PFSK-1 (cell line): ENCODE results near the gene C19orf85.

Experiments
- FOXP2 ChIP-seq: optimal IDR thresholded peaks from 2 replicates; pipeline ENCODE3; 2011; ENCODE audit warnings: borderline replicate concordance, control low read depth, inconsistent platforms; ENCODE audit not compliant: insufficient read depth; ENCODE audit errors: extremely low read length, extremely low read depth
- POLR2AphosphoS5 ChIP-seq: IDR thresholded peaks from 2 replicates; pipeline ENCODE4 v1.6.1; 2012; ENCODE audit warnings: low read depth, mild to moderate bottlenecking, control low read depth, low read length, moderate library complexity
- TAF1 ChIP-seq: IDR thresholded peaks from 2 replicates; pipeline ENCODE4 v1.6.1; 2012; ENCODE audit warnings: low read length, control low read depth, borderline replicate concordance; ENCODE audit not compliant: insufficient read depth
- TF ChIP-seq, protein P1 (sequence below), 2 experiments: IDR thresholded peaks; 2 replicates each; pipeline versions ENCODE4 v1.6.1 to v1.8.0; 2011 to 2012; ENCODE audit warnings: low read depth in 2 of 2, low read length in 2 of 2, control low read depth in 1 of 2, inconsistent platforms in 1 of 2, mild to moderate bottlenecking in 1 of 2, moderate library complexity in 1 of 2; ENCODE audit not compliant: insufficient read depth in 1 of 2

DNA sequence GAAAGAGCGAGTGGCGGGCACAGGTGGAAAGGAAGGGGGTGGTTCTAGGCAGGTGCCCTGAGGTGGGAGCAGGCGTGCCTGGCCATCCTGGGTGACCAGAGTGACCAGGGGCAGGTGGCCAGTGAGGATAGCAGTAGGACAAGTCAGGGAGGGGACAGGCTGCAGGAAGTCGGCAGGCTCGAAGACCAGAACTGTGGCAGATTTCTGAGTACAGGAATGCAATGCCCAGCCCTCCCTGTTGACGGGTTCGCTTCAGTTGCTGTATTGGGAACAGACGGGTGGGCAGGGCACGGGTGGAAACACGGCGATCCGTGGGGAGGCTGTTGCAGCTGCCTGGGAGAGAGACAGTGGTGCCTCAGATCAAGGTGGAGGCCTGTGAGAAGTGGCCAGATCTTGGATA, 13.8 kb upstream of the C19orf85 start:
- TF ChIP-seq, protein P1, sequence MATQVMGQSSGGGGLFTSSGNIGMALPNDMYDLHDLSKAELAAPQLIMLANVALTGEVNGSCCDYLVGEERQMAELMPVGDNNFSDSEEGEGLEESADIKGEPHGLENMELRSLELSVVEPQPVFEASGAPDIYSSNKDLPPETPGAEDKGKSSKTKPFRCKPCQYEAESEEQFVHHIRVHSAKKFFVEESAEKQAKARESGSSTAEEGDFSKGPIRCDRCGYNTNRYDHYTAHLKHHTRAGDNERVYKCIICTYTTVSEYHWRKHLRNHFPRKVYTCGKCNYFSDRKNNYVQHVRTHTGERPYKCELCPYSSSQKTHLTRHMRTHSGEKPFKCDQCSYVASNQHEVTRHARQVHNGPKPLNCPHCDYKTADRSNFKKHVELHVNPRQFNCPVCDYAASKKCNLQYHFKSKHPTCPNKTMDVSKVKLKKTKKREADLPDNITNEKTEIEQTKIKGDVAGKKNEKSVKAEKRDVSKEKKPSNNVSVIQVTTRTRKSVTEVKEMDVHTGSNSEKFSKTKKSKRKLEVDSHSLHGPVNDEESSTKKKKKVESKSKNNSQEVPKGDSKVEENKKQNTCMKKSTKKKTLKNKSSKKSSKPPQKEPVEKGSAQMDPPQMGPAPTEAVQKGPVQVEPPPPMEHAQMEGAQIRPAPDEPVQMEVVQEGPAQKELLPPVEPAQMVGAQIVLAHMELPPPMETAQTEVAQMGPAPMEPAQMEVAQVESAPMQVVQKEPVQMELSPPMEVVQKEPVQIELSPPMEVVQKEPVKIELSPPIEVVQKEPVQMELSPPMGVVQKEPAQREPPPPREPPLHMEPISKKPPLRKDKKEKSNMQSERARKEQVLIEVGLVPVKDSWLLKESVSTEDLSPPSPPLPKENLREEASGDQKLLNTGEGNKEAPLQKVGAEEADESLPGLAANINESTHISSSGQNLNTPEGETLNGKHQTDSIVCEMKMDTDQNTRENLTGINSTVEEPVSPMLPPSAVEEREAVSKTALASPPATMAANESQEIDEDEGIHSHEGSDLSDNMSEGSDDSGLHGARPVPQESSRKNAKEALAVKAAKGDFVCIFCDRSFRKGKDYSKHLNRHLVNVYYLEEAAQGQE (IDR thresholded peaks at IDR 0.05; ENCODE audit: insufficient read depth in 1 of 2, low read depth in 2 of 2, low read length in 2 of 2) = no peak
- TF ChIP-seq POLR2AphosphoS5 (no peak), TAF1 (no peak), FOXP2 (no peak)
